ENCODE results near the gene TSPAN19. TPM values are rescaled to one million over a fixed set of nuclear protein-coding genes. Genes with fewer than 3 reads are reported as not detected.

TSPAN19 gene
- total RNA-seq, 1 donor from 2014 or later = not detected

GRCh38 chr12:85000729-85001128 is 35.3 kb downstream of the TSPAN19 start:
- H3K9me3 ChIP-seq = no peaks in the 10 kb centered on the region
- intact Hi-C loops (cut with DNase I) = no loop called here
- TF ChIP-seq CTCF (IDR thresholded peaks at IDR 0.05) = no peak
- H3K36me3 ChIP-seq = no peaks in the 10 kb centered on the region
- no peak for DNase-seq (ENCODE audit: low spot score in 2 of 2)
- H3K27me3 ChIP-seq = no peaks in the 10 kb centered on the region
- H3K4me1 ChIP-seq = no peaks in the 10 kb centered on the region
- no peak overlapping the region for H3K27ac ChIP-seq
- H3K4me3 ChIP-seq = no peak overlapping the region

- H3K36me3 ChIP-seq = no peaks in the 10 kb centered on the region
- H3K9me3 ChIP-seq = no peaks in the 10 kb centered on the region
- intact Hi-C loops (cut with DNase I) = no loop called here
- H3K4me3 ChIP-seq = no peak overlapping the region
- no peak overlapping the region for H3K27ac ChIP-seq
- H3K27me3 ChIP-seq = no peaks in the 10 kb centered on the region
- no peak for DNase-seq (ENCODE audit: low spot score in 2 of 2)
- TF ChIP-seq CTCF (IDR thresholded peaks at IDR 0.05) = no peak
- no peaks in the 10 kb centered on the region for H3K4me1 ChIP-seq
These were observed 37.7 kb downstream of the TSPAN19 start for GRCh38 chr12:84998341-84998740.

GRCh38 chr12:84996759-84997158 is 39.3 kb downstream of the TSPAN19 start:
- TF ChIP-seq CTCF (IDR thresholded peaks at IDR 0.05) = no peak
- no peak for DNase-seq (ENCODE audit: low spot score in 2 of 2)
- Histone ChIP-seq H3K27me3 (no peaks in the 10 kb centered on the region), H3K36me3 (no peaks in the 10 kb centered on the region), H3K4me3 (no peak overlapping the region), H3K27ac (no peak overlapping the region), H3K4me1 (no peaks in the 10 kb centered on the region), H3K9me3 (no peaks in the 10 kb centered on the region)
- intact Hi-C loops (cut with DNase I) = no loop called here

- Histone ChIP-seq H3K9me3 (no peaks in the 10 kb centered on the region), H3K27ac (no peak overlapping the region), H3K4me1 (no peaks in the 10 kb centered on the region), H3K36me3 (no peaks in the 10 kb centered on the region), H3K4me3 (no peak overlapping the region), H3K27me3 (no peaks in the 10 kb centered on the region)
- intact Hi-C loops (cut with DNase I) = no loop called here
- no peak for DNase-seq (ENCODE audit: low spot score in 2 of 2)
- no peak for TF ChIP-seq CTCF (IDR thresholded peaks at IDR 0.05)
These were observed 40.4 kb downstream of the TSPAN19 start for GRCh38 chr12:84995641-84996040.

GRCh38 chr12:84994426-84994825 is 41.7 kb downstream of the TSPAN19 start:
- Histone ChIP-seq H3K27ac (no peak overlapping the region), H3K27me3 (no peaks in the 10 kb centered on the region), H3K4me1 (no peaks in the 10 kb centered on the region), H3K9me3 (no peaks in the 10 kb centered on the region), H3K4me3 (no peak overlapping the region), H3K36me3 (no peaks in the 10 kb centered on the region)
- no peak for DNase-seq (ENCODE audit: low spot score in 2 of 2)
- intact Hi-C loops (cut with DNase I) = no loop called here
- no peak for TF ChIP-seq CTCF (IDR thresholded peaks at IDR 0.05)

- Histone ChIP-seq H3K4me1 (no peaks in the 10 kb centered on the region), H3K9me3 (no peaks in the 10 kb centered on the region), H3K27ac (no peak overlapping the region), H3K27me3 (no peaks in the 10 kb centered on the region), H3K4me3 (no peak overlapping the region), H3K36me3 (no peaks in the 10 kb centered on the region)
- intact Hi-C loops (cut with DNase I) = no loop called here
- DNase-seq (ENCODE audit: low spot score in 2 of 2) = no peak
- TF ChIP-seq CTCF (IDR thresholded peaks at IDR 0.05) = no peak
These were observed 49.5 kb downstream of the TSPAN19 start for GRCh38 chr12:84986586-84986985.
